Measurements from ENCODE around the gene SHE. TPM values are rescaled to one million over a fixed set of nuclear protein-coding genes. Genes with fewer than 3 reads are reported as not detected.

The SHE gene
- total and polyA plus RNA-seq, 5 donors, result 16.4 to 23.8 (median 20.0) TPM

GRCh38 chr1:154446292-154446691 lies 55.9 kb downstream of the SHE start:
- intact Hi-C loops (cut with DNase I), result loop anchor here in 1 of 4 donors (10.0 kb wide), 1 partner anchor 61 kb away; no protein-coding TSS in a partner anchor
- no peak overlapping the region for H3K27ac ChIP-seq (ENCODE audit: low read length)
- no peaks in the 10 kb centered on the region for H3K4me1 ChIP-seq (ENCODE audit: control insufficient read depth, insufficient read depth, low read length)
- H3K27me3 ChIP-seq (ENCODE audit: control insufficient read depth, insufficient read depth), result no peaks in the 10 kb centered on the region
- 73% methylated on average over 10 of the region's 10 CpGs for WGBS
- no peaks in the 10 kb centered on the region for H3K9me3 ChIP-seq (ENCODE audit: control insufficient read depth, low read length)
- H3K4me3 ChIP-seq (ENCODE audit: low read length), result no peak overlapping the region
- DNase-seq, result peak in 1 of 3 donors; percentile 22
- ATAC-seq, result no peak

GRCh38 chr1:154445040-154445472 lies 57.2 kb downstream of the SHE start:
- Histone ChIP-seq H3K4me1 (ENCODE audit: control insufficient read depth, insufficient read depth, low read length) (no peaks in the 10 kb centered on the region), H3K27ac (ENCODE audit: low read length) (no peak overlapping the region), H3K9me3 (ENCODE audit: control insufficient read depth, low read length) (no peaks in the 10 kb centered on the region), H3K27me3 (ENCODE audit: control insufficient read depth, insufficient read depth) (no peaks in the 10 kb centered on the region), H3K4me3 (ENCODE audit: low read length) (no peak overlapping the region)
- ATAC-seq (no peak), DNase-seq (peak in 1 of 3 donors; percentile 35)
- 73% methylated on average over 7 of the region's 7 CpGs for WGBS
- intact Hi-C loops (cut with DNase I), result loop anchor here in 1 of 4 donors (10.0 kb wide), 1 partner anchor 60 kb away; no protein-coding TSS in a partner anchor

- H3K27ac ChIP-seq (ENCODE audit: low read length), result no peak overlapping the region
- no peaks in the 10 kb centered on the region for H3K4me1 ChIP-seq (ENCODE audit: control insufficient read depth, insufficient read depth, low read length)
- H3K4me3 ChIP-seq (ENCODE audit: low read length), result no peak overlapping the region
- H3K9me3 ChIP-seq (ENCODE audit: control insufficient read depth, low read length), result no peaks in the 10 kb centered on the region
- WGBS, result 76% methylated on average over 8 of the region's 8 CpGs
- DNase-seq (peak in 2 of 3 donors; percentile 15 to 23), ATAC-seq (no peak)
- H3K27me3 ChIP-seq (ENCODE audit: control insufficient read depth, insufficient read depth), result no peaks in the 10 kb centered on the region
- intact Hi-C loops (cut with DNase I), result loop anchor here in 1 of 4 donors (10.0 kb wide), 1 partner anchor 59 kb away; no protein-coding TSS in a partner anchor
These were observed 58.8 kb downstream of the SHE start for GRCh38 chr1:154443274-154444013.

GRCh38 chr1:154442006-154442740 lies 60.0 kb downstream of the SHE start:
- WGBS, result 86% methylated on average over 13 of the region's 13 CpGs
- H3K4me3 ChIP-seq (ENCODE audit: low read length), result no peak overlapping the region
- H3K27ac ChIP-seq (ENCODE audit: low read length), result no peak overlapping the region
- no peaks in the 10 kb centered on the region for H3K9me3 ChIP-seq (ENCODE audit: control insufficient read depth, low read length)
- ATAC-seq (peak; percentile 37 to 52), DNase-seq (peak in 2 of 3 donors; percentile 50 to 58)
- H3K27me3 ChIP-seq (ENCODE audit: control insufficient read depth, insufficient read depth), result no peaks in the 10 kb centered on the region
- no peaks in the 10 kb centered on the region for H3K4me1 ChIP-seq (ENCODE audit: control insufficient read depth, insufficient read depth, low read length)
- intact Hi-C loops (cut with DNase I), result loop anchor here in 1 of 4 donors (10.0 kb wide), 1 partner anchor 57 kb away; no protein-coding TSS in a partner anchor

DNA sequence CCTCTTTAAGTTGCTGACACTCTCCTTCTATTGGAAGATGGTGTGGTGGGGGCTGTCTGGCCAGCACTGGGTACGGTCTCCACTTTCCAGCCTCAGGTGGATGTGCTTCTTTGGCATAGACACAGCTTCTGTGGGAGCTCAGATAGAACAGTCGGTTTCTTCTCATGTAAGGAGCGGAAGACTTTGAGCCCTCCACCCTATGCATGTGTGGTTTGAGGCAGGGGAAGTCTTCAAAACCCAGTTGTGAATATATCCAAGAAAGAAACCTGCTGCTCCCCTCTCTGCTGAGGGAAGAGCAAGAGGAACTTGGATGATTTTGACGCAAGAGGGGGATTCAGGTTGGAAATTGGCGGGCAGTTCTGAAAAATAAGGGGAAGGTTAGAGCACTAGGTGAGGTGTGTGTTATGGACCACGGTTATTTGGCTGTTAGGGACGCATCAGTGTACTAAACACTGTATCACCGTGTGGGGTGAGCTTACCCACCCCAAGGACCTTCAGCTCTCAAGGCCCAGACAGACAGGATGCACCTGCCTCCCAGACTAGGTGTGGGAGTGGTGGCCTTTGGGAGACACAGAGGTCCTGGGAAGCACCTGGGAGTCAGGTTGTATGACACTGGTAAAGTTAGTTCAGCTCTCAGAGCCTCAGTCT lies 60.8 kb downstream of the SHE start:
- Histone ChIP-seq H3K27me3 (ENCODE audit: control insufficient read depth, insufficient read depth) (no peaks in the 10 kb centered on the region), H3K4me3 (ENCODE audit: low read length) (no peak overlapping the region), H3K4me1 (ENCODE audit: control insufficient read depth, insufficient read depth, low read length) (no peaks in the 10 kb centered on the region), H3K27ac (ENCODE audit: low read length) (no peak overlapping the region), H3K9me3 (ENCODE audit: control insufficient read depth, low read length) (no peaks in the 10 kb centered on the region)
- peak in 2 of 3 donors; percentile 10 to 20 for DNase-seq
- intact Hi-C loops (cut with DNase I), result loop anchor here in 1 of 4 donors (10.0 kb wide), 1 partner anchor 57 kb away; no protein-coding TSS in a partner anchor
- ATAC-seq, result no peak
- WGBS, result 84% methylated on average over 8 of the region's 8 CpGs

DNA sequence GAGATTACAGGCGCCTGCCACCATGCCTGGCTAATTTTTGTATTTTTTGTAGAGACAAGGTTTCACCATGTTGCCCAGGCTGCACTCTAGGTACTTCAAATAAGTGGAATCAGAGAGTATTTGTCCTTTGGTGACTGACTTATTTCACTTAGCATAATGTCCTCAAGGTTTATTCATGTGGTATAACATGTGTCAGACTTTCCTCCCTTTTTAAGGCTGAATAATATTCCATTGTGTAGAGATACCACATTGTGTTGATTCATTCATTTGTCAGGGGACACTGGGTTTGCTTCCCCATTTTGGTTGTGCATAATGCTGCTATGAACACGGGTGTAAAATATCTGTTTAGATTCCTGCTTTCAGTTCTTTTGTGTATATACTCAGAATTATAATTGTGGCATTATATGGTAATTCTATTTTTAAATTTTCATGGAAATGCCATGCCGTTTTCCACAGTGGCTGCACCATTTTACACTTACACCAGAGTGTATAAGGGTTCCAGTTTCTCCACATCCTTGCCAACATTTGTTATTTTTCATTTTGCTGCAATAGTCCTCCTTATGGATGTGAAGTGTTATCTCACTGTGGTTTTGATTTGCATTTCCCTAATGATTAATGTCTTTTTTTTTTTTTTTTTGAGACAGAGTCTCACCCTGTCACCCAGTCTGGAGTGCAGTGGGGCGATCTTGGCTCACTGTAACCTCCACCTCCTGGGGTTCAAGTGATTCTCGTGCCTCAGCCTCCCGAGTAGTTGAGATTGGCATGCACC lies 62.0 kb downstream of the SHE start:
- H3K4me1 ChIP-seq (ENCODE audit: control insufficient read depth, insufficient read depth, low read length), result no peaks in the 10 kb centered on the region
- no peaks in the 10 kb centered on the region for H3K27me3 ChIP-seq (ENCODE audit: control insufficient read depth, insufficient read depth)
- H3K27ac ChIP-seq (ENCODE audit: low read length), result no peak overlapping the region
- intact Hi-C loops (cut with DNase I), result loop anchor here in 1 of 4 donors (10.0 kb wide), 1 partner anchor 55 kb away; no protein-coding TSS in a partner anchor
- ATAC-seq, result no peak
- peak in 1 of 3 donors; percentile 3 for DNase-seq
- no peaks in the 10 kb centered on the region for H3K9me3 ChIP-seq (ENCODE audit: control insufficient read depth, low read length)
- no peak overlapping the region for H3K4me3 ChIP-seq (ENCODE audit: low read length)
- WGBS, result 86% methylated on average over 6 of the region's 6 CpGs

GRCh38 chr1:154436433-154436832 lies 65.8 kb downstream of the SHE start:
- Histone ChIP-seq H3K27me3 (ENCODE audit: control insufficient read depth, insufficient read depth) (no peaks in the 10 kb centered on the region), H3K27ac (ENCODE audit: low read length) (no peak overlapping the region), H3K4me1 (ENCODE audit: control insufficient read depth, insufficient read depth, low read length) (peaks cover 5% of the 10 kb centered on the region), H3K9me3 (ENCODE audit: control insufficient read depth, low read length) (no peaks in the 10 kb centered on the region), H3K4me3 (ENCODE audit: low read length) (no peak overlapping the region)
- ATAC-seq (no peak), DNase-seq (peak in 2 of 3 donors; percentile 44 to 55)
- intact Hi-C loops (cut with DNase I), result no loop called here
- 62% methylated on average over 9 of the region's 9 CpGs for WGBS

DNA sequence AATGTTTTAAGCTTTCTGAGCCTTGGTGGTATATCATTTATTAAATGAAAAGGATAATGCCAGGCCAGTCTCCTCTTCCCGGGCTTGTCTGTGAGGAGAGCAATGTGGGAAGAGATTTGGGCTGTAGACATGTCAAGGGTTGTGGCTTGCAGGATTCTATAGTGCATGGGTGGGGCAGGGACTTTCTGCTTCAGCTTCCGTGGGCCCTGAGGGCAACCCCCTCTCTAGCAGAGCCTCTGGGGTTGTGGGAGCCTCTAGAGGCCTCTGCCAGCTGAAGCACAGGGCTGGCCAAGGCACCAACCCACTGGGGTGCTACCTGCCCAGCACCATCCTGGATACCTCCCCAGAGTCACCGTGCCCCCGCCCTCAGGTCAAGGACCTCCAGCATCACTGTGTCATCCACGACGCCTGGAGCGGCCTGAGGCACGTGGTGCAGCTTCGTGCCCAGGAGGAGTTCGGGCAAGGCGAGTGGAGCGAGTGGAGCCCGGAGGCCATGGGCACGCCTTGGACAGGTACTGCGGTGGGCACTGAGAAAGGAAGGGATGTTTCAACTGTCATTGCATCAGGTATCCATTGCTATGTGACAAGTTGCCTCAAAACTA lies 66.5 kb downstream of the SHE start:
- Histone ChIP-seq H3K4me3 (ENCODE audit: low read length) (no peak overlapping the region), H3K27me3 (ENCODE audit: control insufficient read depth, insufficient read depth) (no peaks in the 10 kb centered on the region), H3K4me1 (ENCODE audit: control insufficient read depth, insufficient read depth, low read length) (peaks cover 5% of the 10 kb centered on the region), H3K27ac (ENCODE audit: low read length) (no peak overlapping the region), H3K9me3 (ENCODE audit: control insufficient read depth, low read length) (no peaks in the 10 kb centered on the region)
- intact Hi-C loops (cut with DNase I), result no loop called here
- ATAC-seq, result no peak
- DNase-seq, result peak in 2 of 3 donors; percentile 52 to 63
- WGBS, result 95% methylated on average over 15 of the region's 15 CpGs

- intact Hi-C loops (cut with DNase I), result no loop called here
- Histone ChIP-seq H3K9me3 (ENCODE audit: control insufficient read depth, low read length) (no peaks in the 10 kb centered on the region), H3K4me3 (ENCODE audit: low read length) (no peak overlapping the region), H3K4me1 (ENCODE audit: control insufficient read depth, insufficient read depth, low read length) (peaks cover 10% of the 10 kb centered on the region), H3K27me3 (ENCODE audit: control insufficient read depth, insufficient read depth) (no peaks in the 10 kb centered on the region), H3K27ac (ENCODE audit: low read length) (peak overlapping the region; percentile 77)
- WGBS, result 17% methylated on average over 18 of the region's 18 CpGs
- DNase-seq, result peak; percentile 85 to 93 (median 91)
- peak; percentile 88 to 91 for ATAC-seq
These were observed 67.7 kb downstream of the SHE start for GRCh38 chr1:154434346-154435085.
